CD4-positive, alpha-beta T cell (primary cell): ENCODE results near the gene CABP4. TPM values are rescaled to one million over a fixed set of nuclear protein-coding genes. Genes with fewer than 3 reads are reported as not detected.

Experiments
- ATAC-seq: fragments of 200-7000 bp; cut with Tn5 transposase; one replicate; pipeline ENCODE4 v1.10.0; 2022; ENCODE audit warnings: mild to moderate bottlenecking; ENCODE audit not compliant: poor library complexity
- CTCF ChIA-PET: fragments of 350-600 bp; sonication (Branson Sonifier 250); formaldehyde crosslinking; loops from one replicate; lab custom pipeline; 2021; ENCODE audit warnings: antibody characterized with exemption, inconsistent platforms; lab: Charles Lee
- POLR2A ChIA-PET: fragments of 350-600 bp; sonication (Branson Sonifier 250); formaldehyde crosslinking; loops from one replicate; lab custom pipeline; 2021; ENCODE audit warnings: antibody characterized with exemption, inconsistent platforms; lab: Charles Lee
- DNase-seq, 14 experiments: peaks; one replicate each; pipeline ENCODE4 v3.0.0-alpha.2; 2013 to 2020; ENCODE audit warnings: mixed read lengths in 2 of 14
- H3K27ac ChIP-seq, 2 donors: one replicate each; pipeline versions ENCODE4 v1.5.1 to v1.7.0; 2013; ENCODE audit warnings: low read length in 2 of 2, low read depth in 1 of 2, mild to moderate bottlenecking in 1 of 2
- H3K27me3 ChIP-seq, 2 experiments: 1 replicate in 1 of 2; 2 replicates in 1 of 2; pipeline versions ENCODE4 v1.6.1 to v1.7.0; 2013; ENCODE audit warnings: low read length in 2 of 2, control low read depth in 1 of 2, mild to moderate bottlenecking in 1 of 2, moderate library complexity in 1 of 2; ENCODE audit not compliant: insufficient read depth in 2 of 2, control insufficient read depth in 1 of 2
- H3K36me3 ChIP-seq: one replicate; pipeline ENCODE4 v1.6.1; 2013; ENCODE audit warnings: low read length, control low read depth; ENCODE audit not compliant: insufficient read depth
- H3K4me1 ChIP-seq: one replicate; pipeline ENCODE4 v1.6.1; 2013; ENCODE audit warnings: low read length, control low read depth; ENCODE audit not compliant: insufficient read depth
- H3K4me3 ChIP-seq: one replicate; pipeline ENCODE4 v1.5.1; 2013; ENCODE audit warnings: mild to moderate bottlenecking, low read length, moderate library complexity
- H3K9me3 ChIP-seq, 2 experiments: 1 replicate in 1 of 2; 2 replicates in 1 of 2; pipeline versions ENCODE4 v1.6.1 to v1.7.0; 2013; ENCODE audit warnings: low read length in 2 of 2, mild to moderate bottlenecking in 2 of 2, control low read depth in 1 of 2, moderate library complexity in 1 of 2; ENCODE audit not compliant: control insufficient read depth in 1 of 2, insufficient read depth in 1 of 2
- H3K27ac Mint-ChIP-seq: one replicate; pipeline ENCODE4 v1.8.0; 2020; ENCODE audit warnings: mixed read lengths
- H3K27me3 Mint-ChIP-seq: one replicate; pipeline ENCODE4 v1.8.0; 2021; ENCODE audit warnings: mixed read lengths
- H3K36me3 Mint-ChIP-seq: one replicate; pipeline ENCODE4 v1.8.0; 2021; ENCODE audit warnings: low read depth, mixed read lengths
- H3K4me1 Mint-ChIP-seq: one replicate; pipeline ENCODE4 v1.8.0; 2021; ENCODE audit warnings: low read depth, mixed read lengths
- H3K4me3 Mint-ChIP-seq: one replicate; pipeline ENCODE4 v1.8.0; 2020; ENCODE audit warnings: mild to moderate bottlenecking, mixed read lengths
- H3K9me3 Mint-ChIP-seq: one replicate; pipeline ENCODE4 v1.8.0; 2020; ENCODE audit warnings: mixed read lengths
- CTCF ChIP-seq: fragments of 200-600 bp; IDR thresholded peaks from one replicate; pipeline ENCODE4 v1.8.0; 2022; ENCODE audit warnings: antibody characterized with exemption, mild to moderate bottlenecking
- intact Hi-C, 2 experiments: fragments of 100-400 bp; cut with DNase I in 1 of 2; cut with micrococcal nuclease in 1 of 2; formaldehyde crosslinking; loops; one replicate each; pipeline versions ENCODE4 v1.15.1 to v1.9.0; 2023 to 2025; cut with DNase I, micrococcal nuclease
- total RNA-seq, 174 experiments: library from RNA in 2 of 174; stranded (reverse) in 2 of 174; gene quantifications; one replicate each; pipeline ENCODE4 v1.2.3 and lab custom pipeline; 2021 to 2026

The CABP4 gene
- total RNA-seq, 2 experiments from 2014 or later, result 7.5 to 8.5 TPM

- DNase-seq, result peak in 1 of 14 experiments; percentile 21
- no peak overlapping the region for H3K27ac ChIP-seq
- no peak for TF ChIP-seq CTCF
- no peak overlapping the region for H3K4me3 ChIP-seq
- H3K36me3 ChIP-seq, result peaks cover 6% of the 10 kb centered on the region
- H3K4me1 ChIP-seq, result peaks cover 45% of the 10 kb centered on the region
- ATAC-seq, result no peak
- ChIA-PET POLR2A (interaction anchor here (0.6 to 8.5 kb wide), 4 partner anchors 18 to 166 kb away, joined by 3 to 102 read pairs (median 6); partner anchors contain the start of genes AIP, NUDT8 and PTPRCAP), CTCF (no interaction called here)
- no peaks in the 10 kb centered on the region for H3K9me3 ChIP-seq
- Mint-ChIP-seq H3K4me1 (peaks cover 41% of the 10 kb centered on the region), H3K27me3 (no peaks in the 10 kb centered on the region), H3K27ac (peak overlapping the region; percentile 39), H3K9me3 (no peaks in the 10 kb centered on the region), H3K4me3 (peak overlapping the region; percentile 30), H3K36me3 (no peaks in the 10 kb centered on the region)
- intact Hi-C loops, result no loop called here
- H3K27me3 ChIP-seq, result no peaks in the 10 kb centered on the region
Observed at GRCh38 chr11:67463186-67463585, 8.0 kb downstream of the CABP4 start.

- Histone ChIP-seq H3K9me3 (no peaks in the 10 kb centered on the region), H3K27me3 (no peaks in the 10 kb centered on the region), H3K4me3 (peak overlapping the region; percentile 81), H3K36me3 (peaks cover 6% of the 10 kb centered on the region), H3K4me1 (peaks cover 51% of the 10 kb centered on the region), H3K27ac (peak overlapping the region; percentile 63 to 89)
- H3K4me1 Mint-ChIP-seq, result peaks cover 45% of the 10 kb centered on the region
- peak in 2 of 14 experiments; percentile 56 to 70 for DNase-seq
- CTCF ChIA-PET, result no interaction called here
- intact Hi-C loops, result loop anchor here (1.0 to 2.0 kb wide), 4 partner anchors 17 to 44 kb away; partner anchors contain the start of genes CDK2AP2 (in 1 of the 2) and RPS6KB2 (in 1 of the 2)
- no peaks in the 10 kb centered on the region for H3K9me3 Mint-ChIP-seq
- H3K36me3 Mint-ChIP-seq, result no peaks in the 10 kb centered on the region
- H3K27me3 Mint-ChIP-seq, result no peaks in the 10 kb centered on the region
- peak overlapping the region; percentile 89 for H3K4me3 Mint-ChIP-seq
- POLR2A ChIA-PET, result interaction anchor here (0.6 to 8.5 kb wide), 5 partner anchors 21 to 166 kb away, joined by 3 to 131 read pairs (median 7); partner anchors contain the start of genes AIP, NUDT8 and PTPRCAP
- ATAC-seq, result no peak
- H3K27ac Mint-ChIP-seq, result peak overlapping the region; percentile 93
- TF ChIP-seq CTCF, result no peak
Observed at GRCh38 chr11:67463680-67464410, 8.7 kb downstream of the CABP4 start.

GRCh38 chr11:67464411-67465188, 9.4 kb downstream of the CABP4 start:
- POLR2A ChIA-PET, result interaction anchor here (0.7 to 8.5 kb wide), 15 partner anchors 14 to 187 kb away, joined by 3 to 131 read pairs (median 10); partner anchors contain the start of genes AIP, CORO1B, POLD4 and PPP1CA
- H3K4me1 ChIP-seq, result peaks cover 57% of the 10 kb centered on the region
- peak overlapping the region; percentile 81 for H3K4me3 ChIP-seq
- TF ChIP-seq CTCF, result no peak
- H3K27ac Mint-ChIP-seq, result peak overlapping the region; percentile 93
- H3K4me1 Mint-ChIP-seq, result peaks cover 49% of the 10 kb centered on the region
- no peaks in the 10 kb centered on the region for H3K27me3 Mint-ChIP-seq
- H3K9me3 Mint-ChIP-seq, result no peaks in the 10 kb centered on the region
- no peaks in the 10 kb centered on the region for H3K27me3 ChIP-seq
- peak overlapping the region; percentile 87 to 89 for H3K27ac ChIP-seq
- intact Hi-C loops, result loop anchor here (1.0 to 5.0 kb wide), 5 partner anchors 18 to 47 kb away; partner anchors contain the start of genes CARNS1 (in 1 of the 2), CDK2AP2 (in 1 of the 2) and RPS6KB2 (in 1 of the 2)
- H3K9me3 ChIP-seq, result no peaks in the 10 kb centered on the region
- no peaks in the 10 kb centered on the region for H3K36me3 Mint-ChIP-seq
- ATAC-seq (peak; percentile 81), DNase-seq (peak; percentile 87 to 97 (median 93))
- peaks cover 6% of the 10 kb centered on the region for H3K36me3 ChIP-seq
- H3K4me3 Mint-ChIP-seq, result peak overlapping the region; percentile 89
- CTCF ChIA-PET, result interaction anchor here (0.7 to 1.1 kb wide), 3 partner anchors 18 to 67 kb away, joined by 3 to 4 read pairs (median 4); partner anchors contain the start of gene AIP
